Left renal pelvis (tissue), 4 donors: ENCODE data around the gene MARK4. TPM values are rescaled to one million over a fixed set of nuclear protein-coding genes. Genes with fewer than 3 reads are reported as not detected.
"Not testable (repeated sequence)": the region's sequence is repeated elsewhere in the genome, so short reads cannot be mapped to it uniquely, and the experiment has no call there.

Experiments
- DNase-seq, 4 donors: peaks; one replicate each; pipeline ENCODE4 v3.0.0-alpha.2; 2013; ENCODE audit warnings: low read depth in 4 of 4, low spot score in 3 of 4
- polyA plus RNA-seq, 4 donors: library from polyadenylated mRNA; unstranded; fragments of 120-200 nt; gene quantifications; one replicate each; pipeline ENCODE4 v1.2.1, GENCODE V29; 2013; ENCODE audit not compliant: insufficient read length in 4 of 4

MARK4 gene
- polyA plus RNA-seq, 4 donors = 33.2 to 45.1 (median 38.6) TPM

DNA sequence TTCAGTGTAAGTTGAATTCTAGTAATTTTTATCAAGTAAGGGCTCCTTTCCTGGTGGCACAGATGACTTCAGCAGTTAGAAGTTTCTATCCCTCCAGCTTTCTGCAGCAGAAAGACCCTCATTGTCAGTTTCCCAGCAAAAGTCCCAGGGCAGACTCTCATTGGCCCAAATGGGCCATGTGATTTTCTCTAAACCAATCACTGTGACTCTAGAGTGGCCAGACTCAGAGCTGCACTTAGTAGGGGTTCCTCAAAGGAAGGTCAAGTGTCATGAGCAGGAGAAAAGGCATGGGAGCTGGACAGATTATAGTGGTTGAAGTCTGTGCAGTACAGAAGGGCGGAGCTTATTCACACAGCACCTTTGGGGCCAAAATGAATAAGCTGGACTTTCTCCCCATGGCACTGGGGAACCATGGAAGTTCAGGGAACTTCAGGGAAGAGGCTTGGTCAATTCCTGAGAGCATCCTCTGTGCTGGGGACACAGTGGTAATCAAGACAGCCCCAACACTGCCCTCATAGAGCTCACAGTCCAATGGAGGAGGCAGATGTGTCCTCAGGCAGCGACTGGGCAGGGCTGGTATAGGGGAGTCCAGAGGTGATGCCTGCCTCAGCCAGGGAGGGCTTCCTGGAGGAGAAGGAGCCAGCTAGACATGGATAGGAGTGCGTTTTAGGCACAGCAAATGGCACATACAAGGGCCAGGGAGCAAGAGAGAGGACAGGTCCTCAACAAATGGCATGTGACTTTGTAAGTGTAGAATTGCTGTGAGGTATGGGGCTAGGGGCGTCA is 53.3 kb downstream of the MARK4 start:
- DNase-seq = no peak

GRCh38 chr19:45305007-45305406 is 53.9 kb downstream of the MARK4 start:
- no peak for DNase-seq

DNA sequence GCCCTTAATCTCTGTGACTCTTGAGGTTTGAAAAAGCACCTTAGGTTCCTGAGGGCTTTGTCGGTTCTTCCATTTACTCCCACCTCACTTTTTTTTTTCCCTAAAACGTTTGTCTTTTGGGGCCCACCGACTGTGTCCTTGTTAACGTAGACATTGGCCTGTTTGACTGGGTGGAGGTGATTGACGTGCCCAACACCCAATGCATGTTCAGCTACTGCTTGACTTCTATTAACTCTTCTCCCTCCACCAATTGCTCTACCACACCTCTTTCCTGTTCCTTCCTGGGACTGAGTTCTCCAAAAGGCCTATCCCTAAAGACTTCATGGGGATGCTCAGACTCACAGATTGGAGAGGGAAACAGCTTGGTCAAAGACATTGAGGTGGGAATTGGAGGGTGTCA is 54.4 kb downstream of the MARK4 start:
- DNase-seq = no peak

GRCh38 chr19:45306040-45306439 is 55.0 kb downstream of the MARK4 start:
- no peak for DNase-seq

GRCh38 chr19:45306518-45307027 is 55.5 kb downstream of the MARK4 start:
- peak in 1 of 4 donors; percentile 21 for DNase-seq

DNA sequence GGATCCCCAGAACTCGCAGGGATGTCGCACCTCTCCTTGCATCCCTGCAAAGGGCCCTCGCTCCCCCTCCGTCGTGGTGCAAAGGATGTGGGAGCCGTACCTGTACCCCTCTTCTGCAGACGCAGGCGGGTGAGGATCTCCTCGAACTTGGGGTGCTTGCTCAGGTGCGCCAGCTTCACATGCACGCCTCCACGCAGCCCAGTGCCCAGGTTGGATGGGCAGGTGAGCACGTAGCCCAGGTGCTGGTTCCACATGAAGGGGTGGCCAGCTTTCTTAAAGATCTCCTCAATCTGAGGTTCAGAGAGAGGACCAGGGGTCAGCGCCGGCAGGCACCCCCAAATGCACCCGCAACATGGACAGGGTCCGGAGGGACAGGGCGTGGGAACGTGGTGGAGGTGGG is 56.3 kb downstream of the MARK4 start:
- DNase-seq = no peak

DNA sequence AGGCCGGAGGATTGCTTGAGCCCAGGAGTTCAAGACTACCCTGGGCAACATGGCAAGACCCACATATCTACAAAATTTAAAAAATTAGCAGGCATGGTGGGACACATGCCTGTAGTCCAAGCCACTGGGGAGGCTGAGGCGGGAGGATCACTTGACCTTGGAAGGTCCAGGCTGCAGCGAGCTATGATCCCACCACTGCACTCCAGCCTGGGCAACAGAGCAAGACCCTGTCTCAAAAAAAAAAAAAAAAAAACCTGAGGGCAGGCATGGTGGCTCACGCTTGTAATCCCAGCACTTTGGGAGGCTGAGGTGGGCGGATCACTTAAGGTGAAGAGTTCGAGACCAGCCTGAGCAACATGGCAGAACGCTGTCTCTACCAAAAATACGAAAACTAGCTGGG is 58.3 kb downstream of the MARK4 start:
- DNase-seq = not testable (repeated sequence)

GRCh38 chr19:45311621-45312020 is 60.5 kb downstream of the MARK4 start:
- DNase-seq = no peak

DNA sequence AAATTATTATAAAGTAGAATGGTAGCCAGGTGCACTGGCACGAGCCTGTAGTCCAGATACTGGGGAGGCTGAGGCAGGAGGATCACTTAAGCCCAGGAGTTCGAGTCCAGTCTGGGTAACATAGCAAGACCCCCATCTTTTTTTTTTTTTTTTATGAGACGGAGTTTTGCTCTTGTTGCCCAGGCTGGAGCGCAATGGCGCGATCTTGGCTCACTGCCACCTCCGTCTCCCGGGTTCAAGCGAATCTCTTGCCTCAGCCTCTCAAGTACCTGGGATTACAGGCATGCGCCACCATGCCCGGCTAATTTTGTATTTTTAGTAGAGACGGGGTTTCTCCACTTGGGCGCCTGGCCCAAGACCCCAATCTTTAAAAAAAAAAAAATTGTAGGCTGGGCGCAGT is 61.2 kb downstream of the MARK4 start:
- not testable (repeated sequence) for DNase-seq

GRCh38 chr19:45314708-45315245 is 63.7 kb downstream of the MARK4 start:
- no peak for DNase-seq

DNA sequence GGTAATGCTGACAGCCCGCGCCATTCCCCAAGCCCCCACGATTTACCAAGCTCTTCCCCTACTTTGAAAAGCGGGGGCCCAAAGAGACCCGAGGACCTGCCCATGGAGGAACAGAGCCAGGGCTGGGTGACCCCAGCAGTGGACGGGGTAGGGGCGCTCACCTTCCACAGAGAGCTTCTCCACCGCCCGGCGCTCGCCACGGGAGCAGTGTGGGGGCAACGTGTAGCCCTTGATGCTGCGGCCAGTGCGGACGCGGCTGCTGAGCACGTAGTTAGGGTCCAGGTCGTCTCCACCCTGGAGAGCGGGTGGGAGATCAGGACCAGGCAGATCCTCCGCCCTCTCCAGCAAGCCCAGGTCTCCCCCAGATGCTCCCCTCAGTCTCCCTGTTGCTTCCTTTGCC is 64.2 kb downstream of the MARK4 start:
- no peak for DNase-seq

- no peak for DNase-seq
These were observed 70.1 kb downstream of the MARK4 start for GRCh38 chr19:45320997-45321775.

- DNase-seq = no peak
These were observed 70.8 kb downstream of the MARK4 start for GRCh38 chr19:45321848-45322247.

DNA sequence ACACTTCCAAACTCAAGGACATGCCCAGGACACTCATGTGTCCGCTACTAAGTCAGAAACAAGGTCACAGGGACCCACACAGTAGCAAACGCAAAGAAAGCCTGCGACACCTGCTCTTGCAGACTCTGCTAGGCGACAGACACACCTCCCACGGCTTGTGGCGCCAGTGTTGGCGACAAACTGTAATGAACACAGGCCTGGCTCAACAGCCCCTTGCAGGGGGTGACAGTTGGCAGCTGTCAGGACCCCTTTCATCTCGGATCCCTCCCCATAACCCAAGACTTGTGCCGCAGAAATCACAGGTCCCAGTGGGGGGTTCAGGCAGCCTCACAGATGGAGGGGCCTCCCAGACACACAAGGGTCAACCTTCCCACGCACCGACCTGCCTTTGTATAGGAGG is 71.2 kb downstream of the MARK4 start:
- no peak for DNase-seq

GRCh38 chr19:45322744-45323281 is 71.7 kb downstream of the MARK4 start, which contains the start of gene CKM:
CKM (minus strand) TSS chr19:45322875; CDS start chr19:45319713, 3,162 bp downstream.
- DNase-seq = no peak

DNA sequence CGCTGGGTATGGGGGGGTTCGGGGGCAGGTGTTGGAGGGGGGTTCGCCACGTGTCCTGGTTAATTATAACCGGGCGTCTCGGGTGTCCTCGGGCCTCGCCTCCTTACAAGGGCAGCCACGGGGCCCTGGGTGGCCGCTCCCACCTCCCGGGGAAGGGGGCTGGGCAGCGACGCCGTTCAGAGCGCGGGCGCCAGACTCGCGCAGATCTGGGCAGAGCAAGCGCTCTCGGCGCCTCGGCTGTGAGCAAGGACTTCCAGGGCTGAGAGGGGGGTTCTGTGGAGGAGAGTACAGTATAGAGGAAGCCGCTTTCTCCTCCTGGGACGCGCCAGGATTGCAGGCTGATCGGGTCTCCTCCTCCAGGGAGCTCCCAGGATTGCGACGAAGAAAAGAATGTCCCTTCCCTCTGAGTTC is 72.6 kb downstream of the MARK4 start:
- no peak for DNase-seq

GRCh38 chr19:45324349-45324907 is 73.4 kb downstream of the MARK4 start:
- no peak for DNase-seq

GRCh38 chr19:45327404-45328143 is 76.5 kb downstream of the MARK4 start:
- DNase-seq = no peak

- DNase-seq = no peak
These were observed 80.3 kb downstream of the MARK4 start for GRCh38 chr19:45331411-45331810.
